Hematopoietic multipotent progenitor cell treated with erythropoietin and hydrocortisone succinate and interleukin-3 and kit ligand, for 8 days (in vitro differentiated cells): ENCODE measurements around the gene TRIM7.
A peak's percentile ranks its signal among the peaks of the same experiment; 100 is the strongest.
"Not testable (repeated sequence)": the region's sequence is repeated elsewhere in the genome, so short reads cannot be mapped to it uniquely, and the experiment has no call there.

ENCODE experiments used
- DNase-seq: peaks from one replicate; pipeline ENCODE4 v3.0.0-alpha.2; 2015

The TRIM7 gene

DNA sequence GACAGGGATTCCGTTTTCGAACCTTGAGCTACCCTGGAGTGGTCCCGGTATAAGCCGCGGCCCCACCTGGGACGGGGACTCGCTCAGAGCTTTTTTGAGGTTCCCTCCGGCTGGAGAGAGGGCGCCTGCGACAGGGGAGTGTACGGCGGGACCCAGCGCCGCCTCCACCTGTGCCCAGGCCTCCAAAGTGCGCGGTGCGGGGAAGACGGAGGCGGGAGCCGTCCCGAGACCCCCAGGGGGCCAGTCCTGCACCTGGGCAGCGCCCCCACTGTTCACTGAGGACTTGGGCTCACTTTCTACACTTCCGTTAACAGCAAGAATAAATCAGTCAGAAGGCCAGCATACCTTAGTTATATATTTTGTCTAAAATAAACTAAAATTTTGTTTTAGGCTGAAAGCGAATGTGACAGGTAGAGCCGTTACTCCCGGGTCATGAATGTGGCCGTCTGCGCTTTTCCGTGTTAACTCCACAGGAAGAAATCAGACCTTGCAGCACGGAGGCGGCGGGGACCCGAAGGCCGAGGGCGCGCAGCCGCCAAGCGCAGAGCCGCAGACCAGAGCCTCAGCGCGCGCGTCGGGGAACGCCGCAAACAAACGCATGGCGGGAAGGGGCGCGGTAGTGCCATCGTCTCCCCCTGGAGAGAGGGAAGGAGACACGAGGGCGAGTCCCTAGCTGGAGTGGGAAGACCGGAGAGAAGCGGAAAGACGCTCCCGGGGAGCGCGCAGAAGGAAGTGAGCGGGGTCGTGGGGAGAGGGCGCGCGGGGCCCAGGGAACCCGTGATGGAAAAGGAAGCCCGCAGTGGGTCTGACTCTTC lies 14.1 kb downstream of the TRIM7 start:
- DNase-seq = no peak

DNA sequence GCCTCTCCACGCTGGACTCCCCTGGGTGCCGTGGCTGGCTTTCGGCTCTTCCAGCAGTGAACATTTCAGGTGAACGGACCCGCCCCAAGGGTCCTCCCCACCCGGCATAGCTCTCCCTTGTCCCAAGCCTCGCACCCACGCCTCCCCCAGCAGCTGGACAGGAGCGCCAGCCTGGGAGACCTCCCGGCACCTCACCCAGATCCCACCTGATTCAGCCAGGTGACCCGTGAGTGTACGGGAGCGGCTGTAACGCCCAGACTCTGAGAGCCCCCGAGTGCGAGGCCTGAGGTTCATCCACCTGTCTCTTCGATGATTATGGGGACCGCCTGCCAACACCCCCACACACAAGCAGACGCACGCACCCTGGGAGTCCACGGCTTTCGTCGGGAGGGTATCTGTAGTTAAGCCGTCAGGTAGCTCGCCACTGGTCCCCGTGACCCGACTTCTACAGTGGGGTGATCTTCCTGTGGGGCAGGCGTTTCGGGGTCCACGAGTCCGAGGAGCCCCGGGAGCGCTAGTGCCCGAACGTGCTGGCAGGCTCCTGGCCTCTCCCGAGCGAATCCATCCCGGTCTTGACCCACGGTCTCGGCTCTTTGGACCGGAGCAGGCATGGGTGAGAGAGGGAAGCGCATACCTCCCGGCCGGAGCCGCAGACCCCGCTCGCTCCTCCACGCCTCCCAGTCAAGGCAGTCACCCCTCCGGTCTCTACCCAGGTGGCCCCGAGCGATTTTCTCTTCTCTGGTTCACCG lies 14.9 kb downstream of the TRIM7 start:
- no peak for DNase-seq

DNA sequence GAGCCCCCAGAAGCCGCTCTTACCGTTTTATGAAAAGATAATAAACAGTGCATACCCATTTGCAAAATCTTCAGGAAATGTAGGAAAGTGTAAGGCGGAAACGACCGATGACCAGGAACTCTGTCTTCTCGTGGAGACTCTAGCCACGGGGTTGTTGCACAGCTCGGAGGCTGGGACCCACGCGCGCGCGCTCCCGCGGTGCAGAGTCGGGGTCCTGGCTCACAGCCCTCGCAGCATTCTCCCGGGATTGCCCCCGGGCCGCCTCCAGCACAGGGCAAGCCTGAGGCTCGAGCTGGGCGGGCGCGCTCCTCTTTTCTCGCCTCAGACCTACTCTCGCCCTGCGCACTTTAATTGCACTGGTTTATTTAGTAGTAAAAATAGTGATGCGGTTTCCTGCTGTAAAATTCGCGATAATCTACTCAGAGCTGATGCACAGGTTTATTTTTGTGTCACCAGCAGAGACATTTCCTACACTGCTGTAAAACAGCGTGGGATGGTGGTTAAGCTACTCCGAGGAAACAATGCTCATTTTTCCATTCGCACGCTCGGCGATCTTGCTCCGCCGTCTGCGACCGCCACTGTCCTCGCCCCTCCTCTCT lies 15.5 kb downstream of the TRIM7 start:
- DNase-seq = peak; percentile 44

DNA sequence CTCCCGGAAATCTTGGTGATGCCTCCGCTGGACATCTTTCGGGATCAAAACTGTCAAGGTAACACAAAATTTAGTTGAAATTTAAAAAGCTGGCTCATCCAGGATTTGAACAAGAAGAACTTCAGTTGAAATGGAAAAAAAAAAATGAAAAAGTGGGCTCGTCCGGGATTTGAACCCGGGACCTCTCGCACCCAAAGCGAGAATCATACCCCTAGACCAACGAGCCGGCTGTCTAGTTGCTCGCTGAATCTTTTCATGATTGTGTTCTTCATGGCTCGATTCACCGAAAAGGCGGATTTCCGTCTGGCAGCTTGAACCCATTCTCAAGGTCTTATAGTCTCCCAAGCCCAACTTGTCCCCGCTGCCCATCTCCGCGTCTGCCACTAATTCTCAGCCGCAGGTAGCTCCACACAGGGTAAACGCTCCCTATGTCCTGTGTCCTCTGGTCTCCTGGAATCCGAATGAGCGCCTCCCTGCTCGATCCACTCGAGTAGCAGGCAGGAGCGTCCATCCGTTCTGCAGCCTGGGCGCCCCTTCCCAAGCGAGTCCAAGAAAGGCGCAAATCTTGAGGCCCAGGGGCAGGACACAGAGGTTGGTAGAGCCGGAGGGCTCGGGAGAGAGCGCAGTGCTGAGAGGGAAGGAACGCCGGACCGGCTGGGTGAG lies 16.2 kb downstream of the TRIM7 start:
- DNase-seq = peak; percentile 88

DNA sequence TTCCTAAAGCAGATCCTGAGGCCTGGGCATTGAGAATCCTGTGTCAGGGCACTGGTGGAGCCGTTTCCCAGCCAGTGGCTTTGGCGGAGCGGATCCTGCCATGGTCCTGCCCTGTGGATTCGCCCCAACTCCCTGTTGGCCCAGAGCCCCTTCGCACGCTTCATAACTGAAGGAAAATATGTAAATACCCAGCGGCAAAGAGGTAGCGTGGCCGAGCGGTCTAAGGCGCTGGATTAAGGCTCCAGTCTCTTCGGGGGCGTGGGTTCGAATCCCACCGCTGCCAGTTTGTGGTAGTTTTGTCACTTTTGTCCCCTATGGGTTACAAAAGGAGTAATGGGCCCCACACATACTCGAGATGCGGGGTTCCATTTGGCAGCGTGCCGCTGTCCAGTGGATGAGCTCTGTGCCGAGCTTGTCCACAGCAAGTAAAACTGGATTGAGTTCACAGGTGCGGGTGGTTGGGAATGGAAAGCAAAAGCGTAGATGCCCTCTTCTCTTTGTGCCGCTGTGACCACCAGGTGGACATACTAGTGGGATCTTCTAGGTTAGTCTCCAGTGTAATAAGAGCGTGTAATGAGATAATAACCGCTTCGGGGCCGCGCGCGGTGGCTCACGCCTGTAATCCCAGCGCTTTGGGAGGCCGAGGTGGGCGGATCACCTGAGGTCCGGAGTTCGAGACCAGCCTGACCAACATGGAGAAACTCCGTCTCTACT lies 17.3 kb downstream of the TRIM7 start:
- peak; percentile 91 for DNase-seq

DNA sequence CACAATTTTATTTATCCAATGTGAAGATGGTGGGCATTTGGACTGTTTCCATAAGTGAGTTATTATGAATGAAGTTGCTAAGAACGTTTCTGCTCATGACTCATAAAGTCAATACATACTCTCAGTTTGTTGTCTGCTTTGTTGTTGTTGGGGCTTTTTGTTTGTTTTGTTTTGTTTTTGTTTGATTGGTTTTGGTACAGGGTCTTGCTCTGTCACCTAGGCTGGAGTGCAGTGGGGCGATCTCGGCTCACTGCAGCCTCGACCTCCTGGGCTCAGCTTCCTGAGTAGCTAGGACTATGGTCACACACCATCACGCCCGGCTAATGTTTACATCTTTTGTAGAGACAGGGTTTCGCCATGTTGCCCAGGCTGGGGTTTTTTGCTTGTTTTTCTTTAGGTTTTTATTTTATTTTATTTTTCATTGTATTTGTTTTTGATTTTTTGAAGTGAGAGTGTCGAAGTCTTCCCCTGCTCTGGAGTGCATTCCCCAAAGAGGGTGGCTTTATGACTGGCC lies 18.0 kb downstream of the TRIM7 start:
- DNase-seq = peak; percentile 31

DNA sequence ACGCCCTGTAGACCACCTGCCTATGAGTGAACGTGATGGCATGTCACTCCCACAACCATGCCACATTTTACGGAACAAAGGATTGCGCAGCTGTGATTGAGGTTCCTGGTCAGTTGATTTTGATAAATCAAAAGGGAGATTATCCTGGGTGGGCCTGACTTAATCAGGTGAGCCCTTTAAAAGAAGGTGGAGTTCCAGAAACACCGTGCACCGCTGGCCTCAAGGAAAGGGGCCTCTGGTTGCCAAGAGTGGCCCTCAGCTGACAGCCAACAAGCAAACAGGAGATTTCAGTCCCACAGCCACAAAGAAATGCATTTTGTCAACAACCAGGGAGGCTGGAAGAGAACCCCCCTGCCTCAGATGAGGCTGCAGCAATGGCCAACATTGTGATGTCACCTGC lies 19.0 kb downstream of the TRIM7 start:
- DNase-seq = no peak

DNA sequence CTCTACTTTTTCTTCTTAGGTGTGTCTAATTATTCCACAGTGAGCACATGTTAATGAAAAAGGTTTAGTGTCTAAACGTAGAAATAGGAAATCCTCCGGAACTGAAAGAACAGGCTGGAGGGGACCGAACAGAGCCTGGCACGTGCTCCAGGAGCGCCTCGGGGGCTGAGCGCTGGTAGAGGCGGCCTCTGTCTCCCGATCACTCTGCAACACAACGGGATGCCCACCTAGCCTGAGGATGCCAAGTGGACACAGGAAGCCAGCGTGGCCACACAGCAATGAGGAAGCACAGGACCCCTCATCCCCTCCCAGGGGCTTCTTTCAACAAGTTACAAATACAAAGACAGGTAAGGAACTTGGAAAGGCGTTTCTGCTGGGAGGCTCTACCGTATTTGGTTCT lies 19.4 kb downstream of the TRIM7 start:
- peak; percentile 1 for DNase-seq

DNA sequence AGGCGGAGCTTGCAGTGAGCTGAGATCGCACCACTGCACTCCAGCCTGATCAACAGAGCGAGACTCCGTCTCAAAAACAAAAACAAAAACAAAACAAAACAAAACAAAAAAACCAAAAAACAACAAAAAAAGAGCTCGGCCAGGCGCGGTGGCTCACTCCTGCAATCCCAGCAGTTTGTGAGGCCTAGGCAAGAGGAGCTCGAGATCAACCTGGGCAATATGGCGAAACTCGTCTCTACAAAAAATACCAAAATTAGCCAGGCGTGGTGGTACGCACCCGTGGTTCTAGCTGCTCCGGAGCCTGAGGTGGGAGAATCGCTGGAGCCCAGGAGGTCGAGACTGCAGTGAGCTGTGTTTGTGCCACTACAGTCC lies 20.2 kb downstream of the TRIM7 start:
- peak; percentile 1 for DNase-seq

DNA sequence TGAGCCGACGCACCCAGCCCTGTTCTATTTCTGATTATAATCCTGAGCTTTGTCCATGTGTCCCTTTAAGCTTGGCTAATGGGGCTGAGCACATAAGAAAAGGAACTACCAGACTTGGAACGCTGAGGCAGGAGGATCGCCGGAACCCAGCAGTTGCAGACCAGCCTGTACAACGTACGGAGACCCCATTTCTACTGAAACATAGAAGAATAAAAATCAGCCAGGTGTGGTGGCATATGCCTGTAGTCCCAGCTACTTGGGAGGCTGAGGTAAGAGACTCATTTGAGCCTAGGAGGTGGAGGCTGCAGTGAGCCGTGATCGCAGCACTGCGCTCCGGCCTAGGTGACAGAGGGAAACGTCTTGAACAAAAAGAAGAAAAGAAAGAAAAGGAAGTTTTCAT lies 22.3 kb downstream of the TRIM7 start:
- peak; percentile 0 for DNase-seq

DNA sequence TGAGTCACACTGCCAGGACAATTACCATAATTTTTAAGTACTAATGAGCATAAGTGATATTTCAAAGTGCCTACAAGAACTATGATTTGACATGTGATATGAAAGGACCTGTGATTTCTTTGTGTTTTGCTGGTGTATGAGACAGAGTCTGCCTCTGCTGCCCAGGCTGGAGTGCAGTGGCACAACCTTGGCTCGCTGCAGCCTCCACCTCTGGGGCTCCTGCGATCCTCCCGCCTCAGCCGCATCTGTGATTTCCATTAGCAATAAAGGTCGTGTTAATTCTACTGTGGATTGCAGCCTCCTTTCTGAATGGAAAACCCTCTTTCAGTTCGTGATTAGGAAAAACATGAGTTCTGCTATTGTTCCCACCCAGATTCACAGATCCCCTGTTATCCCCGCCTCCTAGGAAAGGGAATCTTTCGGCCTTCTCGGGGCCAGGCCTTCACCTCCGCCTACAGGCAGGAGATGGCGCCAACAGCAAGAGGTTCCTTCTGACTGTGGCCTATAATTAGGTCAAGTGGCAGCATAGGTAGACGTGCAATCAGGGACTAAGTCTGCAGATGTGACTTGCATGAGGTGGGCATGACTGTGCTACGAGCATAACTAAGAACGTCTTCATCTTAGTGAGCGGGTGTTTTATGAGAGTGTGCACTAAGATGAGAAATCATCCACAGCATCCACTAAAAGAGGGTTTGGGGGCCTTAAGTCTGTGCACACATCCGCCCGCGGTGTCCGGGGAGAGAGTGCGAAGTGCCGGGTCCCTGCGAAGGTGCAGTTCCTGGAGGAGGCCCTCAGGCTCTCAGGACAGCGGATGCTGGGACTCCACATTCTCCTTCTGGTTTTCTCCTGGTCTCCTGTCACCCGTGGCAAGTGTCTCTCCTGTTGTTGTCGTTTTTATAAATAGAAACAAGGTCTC lies 23.1 kb downstream of the TRIM7 start:
- peak; percentile 76 for DNase-seq

DNA sequence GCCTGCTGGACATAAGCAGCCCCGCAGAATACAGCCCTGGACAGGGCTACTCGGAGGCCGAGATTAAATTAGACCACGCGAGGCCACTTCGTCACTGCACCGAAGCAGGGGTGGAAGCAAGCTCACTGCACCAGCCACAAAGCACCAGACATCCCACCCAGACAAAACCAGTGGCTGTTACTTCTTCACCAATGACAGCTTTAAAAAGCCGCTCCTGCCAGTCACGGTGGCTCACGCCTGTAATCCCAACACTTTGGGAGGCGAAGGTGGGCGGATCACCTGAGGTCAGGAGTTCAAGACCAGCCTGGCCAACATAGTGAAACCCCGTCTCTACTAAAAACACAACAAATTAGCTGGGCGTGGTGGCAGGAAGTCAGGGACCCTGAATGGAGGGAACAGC lies 27.4 kb downstream of the TRIM7 start:
- not testable (repeated sequence) for DNase-seq

DNA sequence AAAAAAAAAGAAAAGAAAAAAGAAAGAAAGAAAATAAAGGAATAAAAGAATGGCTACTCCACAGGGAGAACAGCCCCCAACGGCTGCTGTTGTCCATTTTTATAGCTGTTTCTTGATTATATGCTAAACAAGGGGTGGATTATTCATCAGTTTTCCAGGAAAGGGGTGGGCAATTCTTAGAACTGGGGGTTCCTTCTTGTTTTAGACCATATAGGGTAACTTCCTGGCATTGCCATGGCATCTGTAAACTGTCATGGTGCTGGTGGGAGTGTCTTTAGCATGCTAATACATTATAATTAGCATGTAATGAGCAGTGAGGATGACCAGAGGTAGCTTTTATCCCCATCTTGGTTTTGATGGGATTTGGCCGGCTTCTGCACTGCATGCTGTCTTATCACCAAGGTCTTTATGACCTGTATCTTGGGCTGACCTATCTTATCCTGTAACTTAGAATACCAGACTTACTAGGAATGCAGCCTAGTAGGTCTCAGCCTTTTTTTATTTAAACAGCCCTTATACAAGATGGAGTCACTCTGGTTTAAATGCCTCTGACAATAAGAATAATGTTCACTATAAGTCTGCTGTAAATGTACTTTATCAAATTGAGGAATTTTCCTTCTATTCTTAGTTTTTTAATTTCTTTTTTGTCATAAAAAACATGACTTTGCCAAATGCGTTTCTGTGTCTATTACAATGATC lies 28.6 kb downstream of the TRIM7 start:
- DNase-seq = peak; percentile 72

DNA sequence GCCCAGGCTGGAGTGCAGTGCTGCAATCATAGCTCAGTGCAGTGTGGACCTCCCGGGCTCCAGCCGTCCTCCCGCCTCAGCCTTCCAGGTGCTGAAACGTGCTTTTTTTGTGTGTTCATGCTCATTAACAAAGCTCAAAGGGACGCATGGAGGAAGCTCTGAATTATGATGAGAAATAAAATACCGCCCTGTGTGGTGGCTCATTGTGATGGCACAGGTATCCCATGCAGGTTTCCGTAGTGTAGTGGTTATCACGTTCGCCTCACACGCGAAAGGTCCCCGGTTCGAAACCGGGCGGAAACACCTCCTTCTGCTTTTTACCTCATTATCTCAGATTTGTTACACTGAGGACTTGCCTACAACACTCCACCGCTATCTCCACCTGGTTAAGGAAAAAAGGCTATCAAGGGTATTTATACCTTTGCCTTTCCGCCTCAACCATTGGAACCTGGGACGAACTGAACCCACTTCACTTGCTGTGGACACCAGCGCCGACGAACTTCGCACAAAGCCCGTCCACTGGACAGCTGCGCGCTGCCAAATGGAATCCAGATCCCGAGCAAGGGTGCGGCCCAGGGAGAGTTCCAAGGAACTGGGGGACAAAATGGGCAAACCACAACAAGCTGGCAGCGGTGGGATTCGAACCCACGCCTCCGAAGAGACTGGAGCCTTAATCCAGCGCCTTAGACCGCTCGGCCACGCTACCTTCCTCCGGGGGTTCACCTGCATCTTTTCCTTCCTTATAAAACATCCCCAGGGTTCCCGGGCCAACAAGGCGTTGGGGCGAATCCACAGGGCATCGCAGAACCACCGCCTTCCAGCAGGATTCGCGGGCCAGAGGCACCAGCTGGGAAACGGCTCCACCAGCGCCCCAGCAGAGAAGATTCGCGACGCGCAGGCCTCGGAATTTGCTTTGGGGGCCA lies 31.3 kb downstream of the TRIM7 start:
- DNase-seq = peak; percentile 86

DNA sequence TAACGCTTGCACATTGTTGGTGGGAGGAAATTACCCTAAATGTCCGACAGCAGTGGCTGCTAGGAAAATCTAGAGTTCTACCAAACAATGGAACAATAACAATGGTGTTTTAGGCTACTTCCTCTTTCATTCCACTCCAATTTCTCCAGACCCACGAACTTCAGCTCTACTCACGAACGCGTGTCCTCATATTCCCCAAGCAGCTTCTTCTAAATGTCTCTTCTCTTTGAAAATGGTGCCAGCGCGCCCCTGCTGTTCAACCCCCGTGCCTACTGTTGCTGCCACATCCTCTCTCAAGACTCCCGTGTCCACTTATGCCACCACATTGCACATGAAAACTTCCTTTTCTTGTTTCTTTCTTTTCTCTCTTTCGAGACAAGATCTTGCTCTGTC lies 32.0 kb downstream of the TRIM7 start:
- DNase-seq = peak; percentile 75

DNA sequence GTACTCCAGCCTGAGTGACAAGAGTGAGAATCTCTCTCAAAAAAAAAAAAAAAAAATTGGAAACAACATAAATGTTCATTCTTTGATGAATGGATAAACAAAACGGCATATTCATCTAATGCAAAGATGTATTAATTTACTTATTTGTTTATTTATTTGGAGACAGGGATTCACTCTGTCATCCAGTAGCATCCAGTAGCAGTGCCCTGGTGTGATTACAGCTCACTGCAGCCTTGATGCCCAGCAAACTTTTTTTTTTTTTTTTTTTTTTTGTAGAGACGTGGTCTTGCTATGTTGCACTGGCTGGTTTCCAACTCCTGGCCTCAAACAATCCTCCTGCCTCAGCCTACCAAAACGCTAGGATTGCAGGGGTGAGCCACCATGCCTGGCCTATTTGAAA lies 33.2 kb downstream of the TRIM7 start:
- no peak for DNase-seq

DNA sequence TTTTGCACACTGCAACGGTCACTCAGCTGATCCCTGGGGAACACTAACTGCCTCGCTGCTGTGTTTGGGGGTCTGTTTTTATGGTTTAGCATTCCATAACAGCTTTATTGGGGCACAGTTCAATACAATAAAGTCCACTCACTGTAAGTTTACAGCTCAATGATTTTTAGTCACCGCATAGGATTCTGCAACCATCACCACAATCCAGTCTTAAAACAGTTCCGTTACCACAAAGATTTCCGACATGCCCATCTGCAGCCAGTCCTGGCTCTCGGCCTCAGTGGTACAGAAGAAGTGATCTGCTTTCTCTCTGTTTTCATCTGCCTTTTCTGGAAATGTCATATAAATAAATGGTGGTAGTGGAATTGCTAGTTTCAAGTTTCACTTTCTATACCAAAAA lies 34.0 kb downstream of the TRIM7 start:
- no peak for DNase-seq

DNA sequence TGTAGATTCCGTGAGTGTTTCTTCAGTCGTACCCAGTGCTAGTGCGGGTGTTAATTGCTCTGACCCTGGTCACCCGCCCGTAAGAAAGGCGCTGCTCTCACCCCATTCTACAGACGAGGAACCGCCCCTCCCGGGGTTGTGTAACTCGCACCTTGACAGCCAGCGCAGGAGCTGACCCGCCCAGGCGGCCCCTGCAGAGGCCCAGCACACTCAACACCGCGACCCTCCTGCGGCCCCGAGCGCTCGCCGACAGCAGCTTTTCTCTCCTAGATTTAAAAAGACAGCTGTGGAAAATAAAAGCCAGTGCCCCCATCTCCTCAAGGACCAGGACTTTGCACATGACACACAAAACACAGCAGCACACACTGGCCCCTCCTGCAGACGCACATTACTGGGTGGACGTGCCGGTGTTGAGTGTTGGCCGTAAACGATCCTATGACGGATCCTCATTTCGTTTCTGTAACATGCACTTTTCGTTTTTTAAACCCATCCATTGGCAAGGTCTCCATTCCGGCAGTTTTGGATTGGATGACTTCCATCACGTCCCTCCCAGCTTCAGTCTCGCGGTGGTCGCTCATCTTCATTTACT lies 34.7 kb downstream of the TRIM7 start:
- peak; percentile 39 for DNase-seq
